HEK293T (cell line): ENCODE results near the gene DPP8.

Experiments
- CTCF ChIA-PET: fragments of 350-600 bp; formaldehyde crosslinking; extraction: SDS; loops from one replicate; lab custom pipeline; 2021; ENCODE audit warnings: antibody characterized with exemption, inconsistent platforms; lab: Yijun Ruan, JAX
- POLR2A ChIA-PET: fragments of 350-600 bp; formaldehyde crosslinking; extraction: SDS; loops from one replicate; lab custom pipeline; 2020; ENCODE audit warnings: antibody characterized with exemption, inconsistent platforms; lab: Yijun Ruan, JAX
- DNase-seq: peaks from one replicate; pipeline ENCODE4 v3.0.0; 2012; ENCODE audit warnings: mixed read lengths; ENCODE audit errors: extremely low spot score
- ARNT ChIP-seq: fragments of 450-650 bp; IDR thresholded peaks from 2 replicates; pipeline ENCODE4 v1.6.1; 2017; ENCODE audit warnings: mild to moderate bottlenecking
- BHLHE40 ChIP-seq: fragments of 450-650 bp; IDR thresholded peaks from 2 replicates; pipeline ENCODE4 v1.6.1; 2016; ENCODE audit warnings: mild to moderate bottlenecking, moderate library complexity, borderline replicate concordance
- CTBP1 ChIP-seq: fragments of 450-650 bp; IDR thresholded peaks from 2 replicates; pipeline ENCODE4 v1.6.1; 2016; ENCODE audit warnings: borderline replicate concordance
- ELF4 ChIP-seq: fragments of 450-650 bp; IDR thresholded peaks from 2 replicates; pipeline ENCODE4 v1.6.1; 2017; ENCODE audit warnings: antibody characterized with exemption
- FOXA1 ChIP-seq: fragments of 450-650 bp; IDR thresholded peaks from 2 replicates; pipeline ENCODE4 v1.6.1; 2016; ENCODE audit warnings: mild to moderate bottlenecking
- FOXK2 ChIP-seq: fragments of 450-650 bp; IDR thresholded peaks from 2 replicates; pipeline ENCODE4 v1.6.1; 2016; ENCODE audit warnings: mild to moderate bottlenecking
- FOXM1 ChIP-seq: fragments of 450-650 bp; IDR thresholded peaks from 2 replicates; pipeline ENCODE4 v1.6.1; 2017; ENCODE audit warnings: mild to moderate bottlenecking, borderline replicate concordance
- HDGF ChIP-seq: fragments of 450-650 bp; IDR thresholded peaks from 2 replicates; pipeline ENCODE4 v1.6.1; 2017; ENCODE audit warnings: antibody characterized with exemption, borderline replicate concordance
- L3MBTL2 ChIP-seq: fragments of 450-650 bp; conservative IDR thresholded peaks from 2 replicates; pipeline ENCODE4 v1.6.1; 2016; ENCODE audit warnings: mild to moderate bottlenecking
- LEF1 ChIP-seq: fragments of 450-650 bp; IDR thresholded peaks from 2 replicates; pipeline ENCODE4 v1.6.1; 2017; ENCODE audit warnings: mild to moderate bottlenecking, borderline replicate concordance
- NFRKB ChIP-seq: fragments of 450-650 bp; IDR thresholded peaks from 2 replicates; pipeline ENCODE4 v1.6.1; 2016; ENCODE audit warnings: mild to moderate bottlenecking, moderate library complexity
- PKNOX1 ChIP-seq: fragments of 450-650 bp; IDR thresholded peaks from 2 replicates; pipeline ENCODE4 v1.6.1; 2016
- SP1 ChIP-seq: fragments of 450-650 bp; IDR thresholded peaks from 2 replicates; pipeline ENCODE4 v1.6.1; 2017
- SUZ12 ChIP-seq: fragments of 450-650 bp; IDR thresholded peaks from 2 replicates; pipeline ENCODE4 v1.6.1; 2016; ENCODE audit warnings: mild to moderate bottlenecking
- TARDBP ChIP-seq: fragments of 450-650 bp; IDR thresholded peaks from 2 replicates; pipeline ENCODE4 v1.6.1; 2016
- ZNF384 ChIP-seq: fragments of 450-650 bp; IDR thresholded peaks from 2 replicates; pipeline ENCODE4 v1.6.1; 2016

Gene DPP8

GRCh38 chr15:65406424-65407000 lies 111.0 kb downstream of the DPP8 start:
- ChIA-PET POLR2A (interaction anchor here (1.2 to 2.3 kb wide), 2 partner anchors 8 to 14 kb away, joined by 4 to 8 read pairs; no protein-coding TSS in a partner anchor), CTCF (no interaction called here)
- TF ChIP-seq ELF4 (no peak), SP1 (no peak), TARDBP (no peak), SUZ12 (no peak), HDGF (no peak), FOXK2 (no peak), L3MBTL2 (no peak), CTBP1 (no peak)
- no peak for DNase-seq

- CTCF ChIA-PET: interaction anchor here (0.6 to 1.6 kb wide), 2 partner anchors 12 to 78 kb away, joined by 3 read pairs; no protein-coding TSS in a partner anchor
- POLR2A ChIA-PET: interaction anchor here (1.2 to 2.3 kb wide), 2 partner anchors 9 to 15 kb away, joined by 4 to 8 read pairs; no protein-coding TSS in a partner anchor
- TF ChIP-seq NFRKB: no peak
- no peak for TF ChIP-seq ARNT
- TF ChIP-seq CTBP1: no peak
- TF ChIP-seq FOXM1: no peak
- TF ChIP-seq TARDBP: no peak
- TF ChIP-seq HDGF: no peak
- TF ChIP-seq PKNOX1: peak; percentile 83
- TF ChIP-seq SUZ12: no peak
- no peak for TF ChIP-seq LEF1
- DNase-seq: no peak
Observed at GRCh38 chr15:65405791-65406423, 111.6 kb downstream of the DPP8 start.

GRCh38 chr15:65404186-65404872 lies 113.2 kb downstream of the DPP8 start:
- TF ChIP-seq TARDBP: no peak
- no peak for TF ChIP-seq PKNOX1
- no peak for TF ChIP-seq ELF4
- no peak for TF ChIP-seq ZNF384
- TF ChIP-seq BHLHE40: no peak
- TF ChIP-seq FOXM1: no peak
- TF ChIP-seq LEF1: no peak
- no peak for TF ChIP-seq SUZ12
- TF ChIP-seq FOXK2: no peak
- TF ChIP-seq ARNT: no peak
- no peak for TF ChIP-seq HDGF
- POLR2A ChIA-PET: no interaction called here
- CTCF ChIA-PET: interaction anchor here (0.6 to 1.6 kb wide), 3 partner anchors 14 to 32 kb away, joined by 3 to 5 read pairs (median 3); no protein-coding TSS in a partner anchor
- no peak for DNase-seq

- CTCF ChIA-PET: no interaction called here
Observed at GRCh38 chr15:65402961-65403360, 114.5 kb downstream of the DPP8 start.

GRCh38 chr15:65401611-65402240 lies 115.8 kb downstream of the DPP8 start:
- TF ChIP-seq L3MBTL2 (no peak), ARNT (no peak), HDGF (no peak), FOXA1 (no peak), SP1 (no peak), CTBP1 (no peak), BHLHE40 (no peak), ELF4 (no peak), SUZ12 (no peak), TARDBP (no peak), PKNOX1 (no peak), FOXK2 (no peak), FOXM1 (no peak), LEF1 (no peak), NFRKB (no peak), ZNF384 (no peak)
- POLR2A ChIA-PET: interaction anchor here (1.5 to 2.6 kb wide), 3 partner anchors 20 to 115 kb away, joined by 4 to 12 read pairs (median 10); partner anchors contain the start of genes DPP8 and RNU5B-1
- no peak for DNase-seq
- CTCF ChIA-PET: interaction anchor here (0.5 to 3.6 kb wide), 17 partner anchors 11 to 241 kb away, joined by 3 to 21 read pairs (median 5); partner anchors contain the start of gene CLPX

More at GRCh38 chr15:65402961-65403360, 114.5 kb downstream of the DPP8 start:
- POLR2A ChIA-PET: no interaction called here
- TF ChIP-seq FOXM1 (no peak), CTBP1 (no peak), LEF1 (no peak), NFRKB (no peak), FOXA1 (no peak), BHLHE40 (no peak), ELF4 (no peak), PKNOX1 (no peak), L3MBTL2 (no peak), HDGF (no peak)
- no peak for DNase-seq
